ENCODE measurements around the gene SLC26A11. TPM values are rescaled to one million over a fixed set of nuclear protein-coding genes. Genes with fewer than 3 reads are reported as not detected.
A peak's percentile ranks its signal among the peaks of the same experiment; 100 is the strongest.

The SLC26A11 gene
- total RNA-seq, 1 donor from 2014 or later, result 42.4 TPM

DNA sequence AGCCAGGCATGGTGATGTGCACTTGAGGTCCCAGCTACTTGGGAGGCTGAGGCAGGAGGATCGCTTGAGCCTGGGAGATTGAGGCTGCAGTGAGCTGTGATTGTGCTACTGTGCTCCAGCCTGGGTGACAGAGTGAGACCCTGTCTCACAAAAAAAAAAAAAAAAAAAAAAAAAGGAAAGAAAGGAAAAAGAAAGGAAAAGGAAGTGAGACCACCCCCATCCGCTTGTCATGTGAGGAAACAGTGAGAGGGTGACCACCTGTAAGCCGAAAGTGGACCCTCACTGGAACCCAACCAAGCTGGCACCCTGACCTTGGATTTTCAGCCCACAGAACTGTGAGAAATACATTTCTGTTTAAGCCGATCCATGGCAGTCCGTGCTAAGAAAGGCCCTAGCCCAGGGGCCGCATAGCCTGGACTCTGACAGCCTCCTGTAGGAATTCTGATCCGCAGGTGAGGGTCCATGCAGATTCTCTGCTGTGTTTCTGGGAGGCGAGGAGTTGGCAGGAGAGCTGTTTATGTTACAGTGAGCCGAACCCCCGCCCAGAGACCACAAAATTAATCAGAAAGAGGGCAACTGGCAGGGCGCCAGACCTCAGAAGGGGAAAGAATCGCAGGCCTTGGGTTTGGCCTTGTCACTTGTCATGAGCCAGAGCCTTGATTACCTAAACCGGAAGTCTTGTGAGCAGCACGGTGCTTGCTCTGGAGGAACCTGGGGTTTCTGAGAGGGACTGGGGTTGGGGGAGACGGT, 1.0 kb upstream of the SLC26A11 start:
- peaks cover 31% of the 10 kb centered on the region for H3K36me3 ChIP-seq
- intact Hi-C loops (cut with DNase I), result no loop called here
- H3K27me3 ChIP-seq (ENCODE audit: low read depth), result no peaks in the 10 kb centered on the region
- ATAC-seq (peak; percentile 80 to 82), DNase-seq (peak; percentile 89)
- H3K27ac ChIP-seq, result peak overlapping the region; percentile 90
- no peaks in the 10 kb centered on the region for H3K9me3 ChIP-seq
- H3K4me1 ChIP-seq, result peaks cover 28% of the 10 kb centered on the region
- TF ChIP-seq, protein P1, sequence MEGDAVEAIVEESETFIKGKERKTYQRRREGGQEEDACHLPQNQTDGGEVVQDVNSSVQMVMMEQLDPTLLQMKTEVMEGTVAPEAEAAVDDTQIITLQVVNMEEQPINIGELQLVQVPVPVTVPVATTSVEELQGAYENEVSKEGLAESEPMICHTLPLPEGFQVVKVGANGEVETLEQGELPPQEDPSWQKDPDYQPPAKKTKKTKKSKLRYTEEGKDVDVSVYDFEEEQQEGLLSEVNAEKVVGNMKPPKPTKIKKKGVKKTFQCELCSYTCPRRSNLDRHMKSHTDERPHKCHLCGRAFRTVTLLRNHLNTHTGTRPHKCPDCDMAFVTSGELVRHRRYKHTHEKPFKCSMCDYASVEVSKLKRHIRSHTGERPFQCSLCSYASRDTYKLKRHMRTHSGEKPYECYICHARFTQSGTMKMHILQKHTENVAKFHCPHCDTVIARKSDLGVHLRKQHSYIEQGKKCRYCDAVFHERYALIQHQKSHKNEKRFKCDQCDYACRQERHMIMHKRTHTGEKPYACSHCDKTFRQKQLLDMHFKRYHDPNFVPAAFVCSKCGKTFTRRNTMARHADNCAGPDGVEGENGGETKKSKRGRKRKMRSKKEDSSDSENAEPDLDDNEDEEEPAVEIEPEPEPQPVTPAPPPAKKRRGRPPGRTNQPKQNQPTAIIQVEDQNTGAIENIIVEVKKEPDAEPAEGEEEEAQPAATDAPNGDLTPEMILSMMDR (IDR thresholded peaks at IDR 0.05), result no peak
- peak overlapping the region; percentile 96 for H3K4me3 ChIP-seq

DNA sequence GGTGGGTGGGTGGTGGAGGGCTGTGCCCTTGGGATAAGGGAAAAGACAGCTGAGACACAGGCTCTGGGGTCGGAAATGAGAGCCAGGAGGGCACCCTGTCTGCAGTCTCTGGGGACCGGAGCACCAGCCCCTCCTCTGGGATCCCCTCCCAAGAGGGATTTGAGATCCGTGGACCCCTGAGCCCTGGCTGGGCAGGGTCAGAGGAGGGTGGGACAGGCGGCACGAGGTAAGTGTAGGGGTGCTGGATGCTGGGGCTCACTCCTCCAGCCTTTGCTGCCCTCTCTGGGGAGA, 519 bp upstream of the SLC26A11 start:
- ATAC-seq, result no peak
- TF ChIP-seq, protein P1 (IDR thresholded peaks at IDR 0.05), result no peak
- Histone ChIP-seq H3K4me1 (peaks cover 28% of the 10 kb centered on the region), H3K9me3 (no peaks in the 10 kb centered on the region), H3K27ac (peak overlapping the region; percentile 90), H3K27me3 (ENCODE audit: low read depth) (no peaks in the 10 kb centered on the region), H3K4me3 (peak overlapping the region; percentile 96), H3K36me3 (peaks cover 26% of the 10 kb centered on the region)
- DNase-seq, result no peak
- intact Hi-C loops (cut with DNase I), result no loop called here

DNA sequence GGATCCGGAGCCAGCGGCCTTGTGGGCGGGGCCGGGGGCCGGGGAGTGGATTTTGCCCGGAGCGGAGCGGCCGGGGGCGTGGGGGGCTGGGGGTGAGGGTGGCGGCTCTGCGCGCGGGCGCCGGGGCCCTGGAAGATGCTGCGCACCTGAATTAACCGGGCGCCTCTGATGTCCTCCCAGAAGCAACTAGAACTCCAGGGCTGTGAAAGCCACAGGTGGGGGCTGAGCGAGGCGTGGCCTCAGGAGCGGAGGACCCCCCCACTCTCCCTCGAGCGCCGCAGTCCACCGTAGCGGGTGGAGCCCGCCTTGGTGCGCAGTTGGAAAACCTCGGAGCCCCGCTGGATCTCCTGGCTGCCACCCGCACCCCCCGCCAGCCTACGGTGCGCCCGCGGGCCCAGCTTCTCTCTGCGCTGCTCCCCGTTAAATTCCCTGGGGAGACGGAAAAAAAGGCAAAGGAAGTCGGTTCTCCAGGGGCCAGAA, 549 bp downstream of the SLC26A11 start:
- intact Hi-C loops (cut with DNase I), result no loop called here
- DNase-seq, result no peak
- ATAC-seq, result peak; percentile 51 to 59

DNA sequence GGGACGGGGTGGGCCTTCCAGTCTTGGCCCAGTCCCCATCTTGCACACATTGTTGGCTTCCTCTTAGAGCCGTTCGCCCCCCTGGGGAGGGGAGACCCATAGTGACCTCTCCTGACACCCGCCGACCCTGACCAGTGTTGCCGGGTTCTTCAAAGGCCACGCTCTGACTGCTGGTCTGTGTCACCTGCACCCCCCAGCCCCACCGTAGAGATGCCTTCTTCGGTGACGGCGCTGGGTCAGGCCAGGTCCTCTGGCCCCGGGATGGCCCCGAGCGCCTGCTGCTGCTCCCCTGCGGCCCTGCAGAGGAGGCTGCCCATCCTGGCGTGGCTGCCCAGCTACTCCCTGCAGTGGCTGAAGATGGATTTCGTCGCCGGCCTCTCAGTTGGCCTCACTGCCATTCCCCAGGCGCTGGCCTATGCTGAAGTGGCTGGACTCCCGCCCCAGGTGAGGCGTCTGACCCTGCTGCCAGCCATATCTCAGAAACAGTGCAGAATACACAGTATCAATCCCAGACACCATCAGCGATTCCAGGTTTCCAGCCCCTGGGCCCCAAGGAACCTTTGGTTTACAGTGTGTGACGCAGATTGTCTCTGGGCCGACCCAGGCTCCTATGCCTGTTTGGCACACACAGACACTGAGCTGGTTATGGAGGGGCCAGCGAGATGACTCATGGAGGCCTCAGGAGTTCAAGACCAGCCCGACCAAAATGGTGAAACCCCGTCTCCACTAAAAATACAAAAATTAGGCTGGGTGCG, 1.3 kb downstream of the SLC26A11 start:
- Histone ChIP-seq H3K27ac (no peak overlapping the region), H3K27me3 (ENCODE audit: low read depth) (no peaks in the 10 kb centered on the region), H3K36me3 (peaks cover 11% of the 10 kb centered on the region), H3K4me3 (peak overlapping the region; percentile 96), H3K9me3 (no peaks in the 10 kb centered on the region), H3K4me1 (peaks cover 28% of the 10 kb centered on the region)
- no peak for DNase-seq
- ATAC-seq, result no peak
- TF ChIP-seq, protein P1 (IDR thresholded peaks at IDR 0.05), result no peak
- intact Hi-C loops (cut with DNase I), result no loop called here

More for the DNA sequence above, 549 bp downstream of the SLC26A11 start:
- H3K27me3 ChIP-seq (ENCODE audit: low read depth), result no peaks in the 10 kb centered on the region
- H3K9me3 ChIP-seq, result no peaks in the 10 kb centered on the region
- peaks cover 15% of the 10 kb centered on the region for H3K36me3 ChIP-seq
- H3K4me3 ChIP-seq, result peak overlapping the region; percentile 96
- TF ChIP-seq, protein P1 (IDR thresholded peaks at IDR 0.05), result no peak
- peaks cover 28% of the 10 kb centered on the region for H3K4me1 ChIP-seq
- peak overlapping the region; percentile 90 for H3K27ac ChIP-seq

DNA sequence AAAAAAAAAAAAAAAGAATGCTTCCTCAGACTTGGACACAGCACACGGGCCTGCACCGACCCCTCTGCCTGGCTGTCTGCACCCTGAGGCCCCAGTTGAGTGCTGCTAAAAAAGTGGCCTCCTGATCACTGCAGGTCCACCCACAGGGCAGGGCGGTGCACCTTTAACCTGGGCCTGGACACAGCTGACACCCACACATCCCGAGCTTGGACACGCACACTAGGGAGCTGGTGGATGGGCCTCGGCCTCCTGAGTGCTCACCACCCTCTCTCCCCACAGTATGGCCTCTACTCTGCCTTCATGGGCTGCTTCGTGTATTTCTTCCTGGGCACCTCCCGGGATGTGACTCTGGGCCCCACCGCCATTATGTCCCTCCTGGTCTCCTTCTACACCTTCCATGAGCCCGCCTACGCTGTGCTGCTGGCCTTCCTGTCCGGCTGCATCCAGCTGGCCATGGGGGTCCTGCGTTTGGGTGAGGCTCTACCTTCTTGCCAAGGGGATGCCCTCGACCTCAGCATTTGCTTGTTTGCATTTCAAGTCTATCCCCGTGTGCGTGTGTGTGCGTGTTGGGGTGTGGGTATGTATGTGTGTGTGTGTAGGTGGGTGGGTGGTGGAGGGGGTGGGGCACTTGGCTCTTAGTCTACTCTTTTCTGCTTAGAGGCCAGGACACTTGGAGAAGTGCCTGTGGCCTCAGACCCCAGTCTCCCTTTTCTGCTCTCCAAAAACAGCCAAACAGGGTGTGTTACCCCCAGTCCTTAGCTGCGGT, 2.3 kb downstream of the SLC26A11 start:
- Histone ChIP-seq H3K27me3 (ENCODE audit: low read depth) (no peaks in the 10 kb centered on the region), H3K36me3 (peaks cover 12% of the 10 kb centered on the region), H3K4me1 (peaks cover 28% of the 10 kb centered on the region), H3K9me3 (no peaks in the 10 kb centered on the region), H3K27ac (no peak overlapping the region), H3K4me3 (no peak overlapping the region)
- no peak for DNase-seq
- intact Hi-C loops (cut with DNase I), result no loop called here
- ATAC-seq, result no peak
- TF ChIP-seq, protein P1 (IDR thresholded peaks at IDR 0.05), result no peak
